ENCODE measurements around the gene CHST11.
A peak's percentile ranks its signal among the peaks of the same experiment; 100 is the strongest.
"Not testable (repeated sequence)": the region's sequence is repeated elsewhere in the genome, so short reads cannot be mapped to it uniquely, and the experiment has no call there.

CHST11 gene

GRCh38 chr12:104725610-104726009 is 268.9 kb downstream of the CHST11 start:
- no peak for DNase-seq

GRCh38 chr12:104727726-104728465 is 271.1 kb downstream of the CHST11 start:
- no peak for DNase-seq

GRCh38 chr12:104729091-104729490 is 272.3 kb downstream of the CHST11 start:
- DNase-seq: no peak

GRCh38 chr12:104729610-104730446 is 273.1 kb downstream of the CHST11 start:
- DNase-seq: no peak

GRCh38 chr12:104730763-104731162 is 274.0 kb downstream of the CHST11 start:
- no peak for DNase-seq

- DNase-seq: peak; percentile 20
Measured at GRCh38 chr12:104733717-104734175, 277.0 kb downstream of the CHST11 start.

GRCh38 chr12:104734541-104735095 is 277.9 kb downstream of the CHST11 start:
- DNase-seq: no peak

- DNase-seq: no peak
Measured at GRCh38 chr12:104735801-104736200, 279.1 kb downstream of the CHST11 start.

GRCh38 chr12:104736307-104736706 is 279.6 kb downstream of the CHST11 start:
- DNase-seq: peak; percentile 86

- DNase-seq: no peak
Measured at GRCh38 chr12:104737113-104737512, 280.4 kb downstream of the CHST11 start.

GRCh38 chr12:104737791-104738301 is 281.1 kb downstream of the CHST11 start:
- no peak for DNase-seq

GRCh38 chr12:104738331-104738730 is 281.6 kb downstream of the CHST11 start:
- DNase-seq: no peak

GRCh38 chr12:104738776-104739642 is 282.3 kb downstream of the CHST11 start:
- DNase-seq: no peak

GRCh38 chr12:104740668-104741067 is 283.9 kb downstream of the CHST11 start:
- DNase-seq: no peak

- DNase-seq: no peak
Measured at GRCh38 chr12:104741077-104741476, 284.3 kb downstream of the CHST11 start.

- DNase-seq: no peak
Measured at GRCh38 chr12:104741497-104742367, 285.0 kb downstream of the CHST11 start.

GRCh38 chr12:104742551-104743201 is 285.9 kb downstream of the CHST11 start:
- no peak for DNase-seq

- no peak for DNase-seq
Measured at GRCh38 chr12:104743202-104743580, 286.4 kb downstream of the CHST11 start.

- DNase-seq: not testable (repeated sequence)
Measured at GRCh38 chr12:104743753-104744548, 287.2 kb downstream of the CHST11 start.

- DNase-seq: no peak
Measured at GRCh38 chr12:104746467-104747088, 289.8 kb downstream of the CHST11 start.
